Lung (tissue), 12 donors: ENCODE results near the gene MINPP1. TPM values are rescaled to one million over a fixed set of nuclear protein-coding genes. Genes with fewer than 3 reads are reported as not detected.

Experiments
- ATAC-seq: fragments of 200-7000 bp; cut with Tn5 transposase; one replicate; pipeline ENCODE4 v1.9.1; 2020; ENCODE audit warnings: moderate number of reproducible peaks; ENCODE audit not compliant: insufficient read depth, low FRiP score
- DNase-seq, 3 donors: peaks; one replicate each; pipeline ENCODE4 v3.0.0-alpha.2; 2013 to 2017
- H3K27ac ChIP-seq, 2 donors: one replicate each; pipeline ENCODE4 v1.5.1; 2013; ENCODE audit warnings: mild to moderate bottlenecking in 2 of 2, moderate library complexity in 2 of 2, control low read depth in 1 of 2, inconsistent platforms in 1 of 2, low read depth in 1 of 2, low read length in 1 of 2
- H3K27me3 ChIP-seq, 3 donors: one replicate each; pipeline ENCODE4 v1.5.1; 2013; ENCODE audit warnings: low read length in 2 of 3; ENCODE audit not compliant: control insufficient read depth in 3 of 3, insufficient read depth in 3 of 3
- H3K36me3 ChIP-seq, 4 donors: one replicate each; pipeline ENCODE4 v1.5.1; 2013; ENCODE audit warnings: low read length in 4 of 4, mild to moderate bottlenecking in 1 of 4, moderate library complexity in 1 of 4; ENCODE audit not compliant: control insufficient read depth in 4 of 4, insufficient read depth in 4 of 4
- H3K4me1 ChIP-seq, 5 donors: one replicate each; pipeline ENCODE4 v1.5.1; 2013; ENCODE audit warnings: low read length in 5 of 5, mild to moderate bottlenecking in 2 of 5, moderate library complexity in 1 of 5; ENCODE audit not compliant: control insufficient read depth in 5 of 5, insufficient read depth in 5 of 5
- H3K4me3 ChIP-seq: one replicate; pipeline ENCODE4 v1.5.1; 2013; ENCODE audit warnings: mild to moderate bottlenecking, control low read depth, moderate library complexity
- H3K9ac ChIP-seq, 2 donors: one replicate each; pipeline ENCODE4 v1.5.1; 2013; ENCODE audit warnings: low read length in 2 of 2, control low read depth in 1 of 2; ENCODE audit not compliant: insufficient read depth in 1 of 2
- H3K9me3 ChIP-seq, 4 donors: one replicate each; pipeline ENCODE4 v1.5.1; 2013; ENCODE audit warnings: low read length in 3 of 4, mild to moderate bottlenecking in 1 of 4, moderate library complexity in 1 of 4; ENCODE audit not compliant: control insufficient read depth in 4 of 4, insufficient read depth in 3 of 4
- CTCF ChIP-seq: IDR thresholded peaks from 2 replicates; pipeline ENCODE4 v1.5.1; 2012; ENCODE audit warnings: mild to moderate bottlenecking; ENCODE audit errors: control extremely low read depth, extremely low read depth
- WGBS, 2 donors: extraction: QIAGEN DNeasy Blood & Tissue Kit; methylation state at CpG; one replicate each; pipeline ENCODE4 v1.1.7; 2013; 5-methylcytosine and 5-hydroxymethylcytosine counted together
- polyA plus RNA-seq, 2 donors: library from polyadenylated mRNA; stranded (reverse); fragments of 200-250 nt; gene quantifications; one replicate each; pipeline ENCODE4 v1.2.1, GENCODE V29; 2013
- total RNA-seq, 2 donors: library from RNA; depleted of rRNA in 1 of 2; stranded (reverse); fragments of >200 nt in 1 of 2; gene quantifications; one replicate each; pipeline ENCODE4 v1.2.1, GENCODE V29; 2014 to 2021
- donor health status: control.
- donor health status: control.
- donor health status: Bipolar disorder and iron deficiency.
- donor health status: healthy.
- donor health status: DM: yes; HTN: yes; CAD: no.

MINPP1 gene
- total and polyA plus RNA-seq, 4 donors: 8.2 to 31.2 (median 12.4) TPM

DNA sequence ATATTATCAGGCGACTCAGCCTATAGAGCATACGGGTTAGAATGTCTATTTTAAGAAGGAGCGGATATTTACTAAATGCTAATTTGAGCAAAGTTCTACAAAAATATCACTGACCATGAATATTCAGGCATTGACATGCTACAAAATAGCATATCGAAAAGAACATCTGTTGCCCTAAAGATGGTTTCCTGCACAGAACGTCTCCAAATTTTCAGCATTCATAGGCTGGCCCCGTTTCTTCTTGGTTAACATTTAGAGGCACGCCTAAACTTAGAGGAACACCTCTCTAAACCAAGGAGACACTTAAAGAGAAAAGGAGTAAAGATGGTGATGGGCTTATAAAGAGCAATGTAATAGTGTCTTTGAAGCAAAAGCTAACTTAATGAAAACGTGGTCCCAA is 1.3 kb upstream of the MINPP1 start:
- Histone ChIP-seq H3K27me3 (no peaks in the 10 kb centered on the region), H3K36me3 (peaks cover 0 to 3% (median 0%) of the 10 kb centered on the region in 4 donors), H3K9me3 (no peaks in the 10 kb centered on the region), H3K27ac (no peak overlapping the region), H3K4me3 (no peak overlapping the region), H3K4me1 (peaks cover 0 to 41% (median 10%) of the 10 kb centered on the region in 5 donors), H3K9ac (peak overlapping the region in 1 of 2 donors; percentile 80)
- 95 to 97% methylated on average over 8 of the region's 8 CpGs for WGBS, 2 donors
- TF ChIP-seq CTCF: no peak
- DNase-seq (no peak), ATAC-seq (no peak)

GRCh38 chr10:87503886-87504285 is 807 bp upstream of the MINPP1 start:
- H3K9me3 ChIP-seq: no peaks in the 10 kb centered on the region
- no peak for DNase-seq
- TF ChIP-seq CTCF: no peak
- H3K4me1 ChIP-seq: peaks cover 0 to 41% (median 10%) of the 10 kb centered on the region in 5 donors
- H3K4me3 ChIP-seq: no peak overlapping the region
- H3K9ac ChIP-seq: peak overlapping the region; percentile 16 to 80
- H3K36me3 ChIP-seq: peaks cover 0 to 3% (median 1%) of the 10 kb centered on the region in 4 donors
- ATAC-seq: no peak
- H3K27ac ChIP-seq: peak overlapping the region in 1 of 2 donors; percentile 89
- H3K27me3 ChIP-seq: no peaks in the 10 kb centered on the region
- 75 to 83% methylated on average over 6 of the region's 6 CpGs for WGBS, 2 donors

- H3K36me3 ChIP-seq: peaks cover 0 to 6% (median 2%) of the 10 kb centered on the region in 4 donors
- ATAC-seq: no peak
- peak overlapping the region; percentile 16 to 80 for H3K9ac ChIP-seq
- no peaks in the 10 kb centered on the region for H3K9me3 ChIP-seq
- peaks cover 0 to 41% (median 10%) of the 10 kb centered on the region in 5 donors for H3K4me1 ChIP-seq
- H3K27ac ChIP-seq: peak overlapping the region; percentile 89 to 95
- no peak for DNase-seq
- H3K27me3 ChIP-seq: no peaks in the 10 kb centered on the region
- peak overlapping the region; percentile 99 for H3K4me3 ChIP-seq
- 7% methylated on average over 10 of the region's 10 CpGs for WGBS, 2 donors
- no peak for TF ChIP-seq CTCF
These were observed 420 bp upstream of the MINPP1 start for GRCh38 chr10:87504307-87504639.
